ENCODE data around the gene PNLDC1. TPM values are rescaled to one million over a fixed set of nuclear protein-coding genes. Genes with fewer than 3 reads are reported as not detected.
"Not testable (repeated sequence)": the region's sequence is repeated elsewhere in the genome, so short reads cannot be mapped to it uniquely, and the experiment has no call there.

Gene PNLDC1
- total RNA-seq, 2 donors from 2014 or later: 0.19 TPM; not detected in 1

- peak; percentile 78 for DNase-seq (ENCODE audit: low spot score)
- intact Hi-C loops (cut with DNase I): loop anchor here in 1 of 2 donors (5.0 kb wide), 1 partner anchor 45 kb away; the partner anchor contains the start of gene MRPL18
These were observed 36.8 kb downstream of the PNLDC1 start for GRCh38 chr6:159836718-159837490.

DNA sequence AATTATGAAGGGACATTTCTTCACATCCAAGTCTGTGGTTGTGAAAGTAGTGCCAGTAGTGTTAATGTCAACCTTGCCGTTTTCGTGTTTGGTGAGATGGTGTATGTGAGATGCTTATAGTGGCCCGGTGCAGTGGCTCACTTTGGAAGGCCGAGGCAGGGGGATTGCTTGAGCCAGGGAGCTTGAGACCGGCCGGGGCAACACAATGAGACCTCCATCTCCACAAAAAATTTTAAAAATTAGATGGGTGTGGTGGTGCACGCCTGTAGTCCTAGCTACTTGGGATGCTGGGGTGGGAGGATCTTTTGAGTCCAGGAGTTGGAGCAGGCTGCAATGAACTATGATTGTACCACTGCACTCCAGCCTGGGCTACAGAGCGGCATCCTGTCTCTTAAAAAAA lies 37.4 kb downstream of the PNLDC1 start:
- intact Hi-C loops (cut with DNase I): loop anchor here in 1 of 2 donors (5.0 kb wide), 1 partner anchor 45 kb away; the partner anchor contains the start of gene MRPL18
- DNase-seq (ENCODE audit: low spot score): no peak

- intact Hi-C loops (cut with DNase I): loop anchor here in 1 of 2 donors (5.0 kb wide), 1 partner anchor 46 kb away; the partner anchor contains the start of gene MRPL18
- DNase-seq (ENCODE audit: low spot score): no peak
These were observed 38.1 kb downstream of the PNLDC1 start for GRCh38 chr6:159838020-159838744.

GRCh38 chr6:159842035-159842434 lies 42.0 kb downstream of the PNLDC1 start:
- DNase-seq (ENCODE audit: low spot score): no peak
- intact Hi-C loops (cut with DNase I): no loop called here

DNA sequence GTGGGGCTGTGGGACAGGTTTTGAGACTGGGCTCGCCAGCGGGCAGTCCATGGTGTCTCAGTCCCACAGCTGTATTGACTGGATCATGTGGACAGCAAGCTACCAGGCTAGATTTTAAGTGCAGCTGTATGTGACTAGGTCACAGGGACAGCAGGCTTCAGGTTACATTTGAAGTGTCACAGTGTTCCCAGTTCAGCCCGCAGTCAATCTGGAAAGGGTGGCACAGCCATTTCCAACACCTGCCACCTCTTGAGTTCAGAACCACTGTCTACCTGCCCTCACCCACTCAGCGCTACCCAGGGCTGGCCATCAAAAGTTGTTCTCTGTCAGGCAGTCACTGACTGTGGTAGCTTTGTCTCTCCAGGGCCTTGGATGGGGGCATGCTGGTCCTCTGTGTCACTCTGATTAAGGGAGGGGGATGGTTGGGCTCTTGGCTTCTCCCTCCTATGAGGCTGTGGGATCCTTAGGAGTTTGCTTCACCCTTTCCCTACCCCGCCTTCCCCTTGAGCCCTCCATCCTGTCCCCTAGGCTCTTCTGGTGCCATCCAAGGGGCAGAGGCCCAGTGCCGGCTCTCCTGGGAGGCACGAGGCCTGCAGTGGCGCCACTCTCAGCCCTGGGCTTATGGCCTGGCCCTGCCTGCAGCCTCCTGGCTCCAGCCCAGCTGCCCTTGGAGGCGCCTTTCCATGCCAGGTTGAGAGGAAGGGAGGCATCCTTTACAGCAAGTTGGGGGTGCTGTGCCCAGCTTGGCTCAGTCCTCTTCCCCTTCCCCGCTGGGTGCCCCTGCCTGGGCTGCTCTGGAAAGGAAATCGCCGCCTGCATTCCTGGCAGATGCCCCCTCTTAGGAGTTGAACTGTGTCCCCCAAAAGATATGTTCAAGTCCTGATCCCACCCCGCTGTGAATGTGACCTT lies 44.9 kb downstream of the PNLDC1 start:
- DNase-seq (ENCODE audit: low spot score): no peak
- intact Hi-C loops (cut with DNase I): no loop called here

GRCh38 chr6:159848552-159848951 lies 48.5 kb downstream of the PNLDC1 start:
- intact Hi-C loops (cut with DNase I); DNase-seq (ENCODE audit: low spot score): not testable (repeated sequence)

- intact Hi-C loops (cut with DNase I): loop anchor here in 1 of 2 donors (10.0 kb wide), 1 partner anchor 195 kb away; no protein-coding TSS in a partner anchor
- not testable (repeated sequence) for DNase-seq (ENCODE audit: low spot score)
These were observed 49.8 kb downstream of the PNLDC1 start for GRCh38 chr6:159849851-159850250.

DNA sequence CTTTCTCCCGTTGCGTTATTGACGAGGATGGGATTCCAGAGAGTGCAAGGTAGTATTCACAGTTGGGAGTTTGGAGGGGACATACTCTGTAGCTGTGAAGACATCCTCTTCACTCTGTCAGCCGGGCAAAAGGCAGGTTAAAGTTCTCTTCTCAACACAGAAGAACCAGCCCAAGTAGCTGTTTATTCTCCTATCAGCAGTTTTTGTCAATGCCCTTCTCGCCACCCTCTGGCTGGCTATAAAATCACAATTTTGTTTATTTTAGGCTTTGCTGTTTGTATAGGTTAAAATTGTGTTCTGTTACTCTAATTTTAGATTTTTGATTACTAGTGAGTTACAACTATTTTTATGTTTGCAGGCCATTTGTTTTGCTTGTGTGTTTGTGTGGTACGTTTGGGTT lies 52.8 kb downstream of the PNLDC1 start:
- no peak for DNase-seq (ENCODE audit: low spot score)
- intact Hi-C loops (cut with DNase I): loop anchor here in 1 of 2 donors (10.0 kb wide), 1 partner anchor 192 kb away; no protein-coding TSS in a partner anchor

DNA sequence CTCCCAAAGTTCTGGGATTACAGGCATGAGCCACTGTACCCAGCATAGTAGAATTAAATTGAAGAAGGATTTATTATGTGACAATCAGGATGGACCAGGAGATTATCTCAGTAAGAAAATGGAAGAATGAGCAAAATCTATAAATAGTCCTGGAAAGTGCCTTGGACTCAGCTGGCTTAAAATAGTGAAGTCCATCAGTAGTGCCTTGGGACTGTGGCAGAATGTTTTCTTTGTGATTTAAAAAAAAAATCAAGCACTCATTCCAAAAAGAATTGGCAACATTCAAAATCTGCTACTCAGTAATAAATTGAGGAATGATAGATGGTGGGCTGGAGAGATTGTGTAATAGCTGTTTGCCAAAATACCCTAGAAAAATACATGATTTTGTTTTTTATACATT lies 53.7 kb downstream of the PNLDC1 start:
- intact Hi-C loops (cut with DNase I): loop anchor here in 1 of 2 donors (10.0 kb wide), 1 partner anchor 191 kb away; no protein-coding TSS in a partner anchor
- no peak for DNase-seq (ENCODE audit: low spot score)

DNA sequence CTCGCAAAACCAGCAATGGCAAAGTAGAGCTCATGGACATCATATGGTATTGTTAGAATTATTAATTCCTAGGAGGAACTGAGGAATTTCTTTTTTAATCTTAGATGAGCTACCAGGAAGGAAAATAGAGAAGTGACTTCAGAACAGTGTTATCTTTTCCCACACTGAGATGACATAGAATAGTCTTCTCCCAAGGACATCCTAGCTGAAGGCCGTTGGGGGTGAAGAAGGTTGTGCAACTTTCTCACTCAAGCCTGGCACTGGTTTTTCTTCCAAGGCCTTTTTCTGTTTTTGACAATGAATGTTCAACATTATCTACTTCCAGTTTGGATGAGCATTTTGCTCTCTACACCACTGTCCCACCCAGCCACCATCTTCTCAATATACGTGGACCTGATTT lies 54.9 kb downstream of the PNLDC1 start:
- intact Hi-C loops (cut with DNase I): loop anchor here in 1 of 2 donors (10.0 kb wide), 1 partner anchor 190 kb away; no protein-coding TSS in a partner anchor

GRCh38 chr6:159858259-159858658 lies 58.2 kb downstream of the PNLDC1 start:
- DNase-seq (ENCODE audit: low spot score): no peak
- intact Hi-C loops (cut with DNase I): loop anchor here in 1 of 2 donors (10.0 kb wide), 1 partner anchor 187 kb away; no protein-coding TSS in a partner anchor

More for the DNA sequence above, 54.9 kb downstream of the PNLDC1 start:
- DNase-seq (ENCODE audit: low spot score): no peak

GRCh38 chr6:159860482-159860881 lies 60.4 kb downstream of the PNLDC1 start:
- intact Hi-C loops (cut with DNase I): loop anchor here in 1 of 2 donors (5.0 kb wide), 2 partner anchors 82 to 677 kb away; no protein-coding TSS in a partner anchor
- DNase-seq (ENCODE audit: low spot score): no peak

GRCh38 chr6:159862103-159862502 lies 62.0 kb downstream of the PNLDC1 start:
- intact Hi-C loops (cut with DNase I): loop anchor here (2.0 to 5.0 kb wide), 3 partner anchors 79 to 675 kb away; no protein-coding TSS in a partner anchor
- no peak for DNase-seq (ENCODE audit: low spot score)

DNA sequence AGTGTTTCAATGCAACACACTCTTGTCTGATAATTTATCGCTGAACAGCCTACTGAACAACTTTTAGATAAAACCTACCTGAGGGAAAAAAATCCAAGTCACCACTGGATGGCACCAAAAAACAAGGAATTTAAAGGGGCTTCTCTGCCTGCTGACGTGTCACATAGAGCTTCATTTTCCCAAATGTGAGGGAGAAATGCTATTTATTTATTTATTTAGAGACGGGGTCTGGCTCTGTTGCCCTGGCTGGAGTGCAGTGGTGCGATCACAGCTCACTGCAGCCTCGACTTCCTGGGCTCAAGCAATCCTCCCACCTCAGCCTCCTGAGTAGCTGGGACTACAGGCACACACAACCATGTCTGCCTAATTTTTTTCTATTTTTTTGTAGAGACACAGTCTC lies 63.3 kb downstream of the PNLDC1 start:
- intact Hi-C loops (cut with DNase I): loop anchor here (2.0 to 5.0 kb wide), 3 partner anchors 77 to 674 kb away; no protein-coding TSS in a partner anchor
- DNase-seq (ENCODE audit: low spot score): not testable (repeated sequence)

DNA sequence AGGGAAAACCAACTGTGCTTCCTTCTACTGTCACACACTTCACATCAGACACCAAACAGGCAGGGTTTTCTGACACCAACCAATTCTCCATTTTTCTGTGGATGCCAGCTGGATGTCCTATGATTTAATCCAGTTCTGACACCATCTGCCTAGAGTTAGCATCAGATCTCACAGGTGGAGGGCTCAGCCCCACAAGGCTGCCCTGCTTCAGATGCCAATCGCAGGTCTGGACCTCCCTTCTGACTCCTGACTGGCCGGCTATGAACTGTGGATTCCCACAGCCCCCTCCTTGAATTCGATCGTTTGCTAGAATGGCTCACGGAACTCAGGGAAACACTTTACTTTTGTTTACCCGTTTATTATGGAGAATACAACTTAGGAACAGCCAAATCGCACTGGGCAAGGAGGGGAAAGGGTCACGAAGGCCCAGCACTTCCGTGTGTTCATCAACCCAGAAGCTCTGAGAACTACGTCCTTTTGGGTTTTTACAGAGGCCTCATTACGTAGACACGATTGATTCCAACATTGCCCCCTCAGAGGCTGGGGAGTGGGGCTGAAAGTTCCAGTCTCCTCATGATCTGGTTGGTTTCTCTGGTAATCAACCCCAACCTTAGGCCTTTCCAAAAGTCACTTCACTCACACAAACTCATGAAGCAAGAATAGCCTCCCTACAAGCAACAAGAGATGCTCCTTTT lies 65.3 kb downstream of the PNLDC1 start:
- intact Hi-C loops (cut with DNase I): no loop called here

GRCh38 chr6:159866286-159867247 lies 66.5 kb downstream of the PNLDC1 start:
- intact Hi-C loops (cut with DNase I): no loop called here
- DNase-seq (ENCODE audit: low spot score): no peak

More for the DNA sequence above, 65.3 kb downstream of the PNLDC1 start:
- no peak for DNase-seq (ENCODE audit: low spot score)
